Erythroblast (primary cell): Measurements from ENCODE around the gene UQCRFS1.

Experiments
- GATA1 ChIP-seq: IDR thresholded peaks from 2 replicates; pipeline ENCODE4 v1.6.1; 2011; ENCODE audit warnings: low read depth, mild to moderate bottlenecking, control low read depth, low read length, moderate library complexity
- POLR2A ChIP-seq: IDR thresholded peaks from 2 replicates; pipeline ENCODE4 v1.6.1; 2011; ENCODE audit warnings: mild to moderate bottlenecking, low read length

DNA sequence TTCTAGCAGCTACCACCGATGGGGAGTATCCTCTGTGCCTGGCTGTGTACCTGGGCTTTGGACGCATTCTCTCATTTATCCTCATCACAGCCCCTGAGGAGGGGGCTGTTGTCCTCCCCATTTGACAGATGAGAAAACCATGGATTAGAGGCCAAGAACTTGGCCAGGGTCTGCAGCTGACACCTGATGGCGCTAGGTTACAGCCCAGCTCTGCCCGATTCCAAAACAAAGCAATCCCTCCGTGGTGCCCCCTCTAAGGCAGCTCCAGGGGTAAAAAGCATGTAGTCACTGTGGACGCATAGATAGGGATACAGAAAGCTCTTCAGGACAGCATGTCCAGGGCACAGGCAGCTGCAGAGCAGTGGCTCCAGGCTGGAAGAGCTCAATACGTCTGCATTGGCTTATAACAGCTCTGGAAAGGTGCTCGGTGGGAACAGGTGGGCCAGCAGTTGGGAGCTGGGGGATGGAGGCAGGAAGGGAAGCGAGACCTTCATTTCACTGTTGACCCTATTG lies 35.4 kb upstream of the UQCRFS1 start:
- no peak for TF ChIP-seq POLR2A
- TF ChIP-seq GATA1: no peak
